GM19193 (cell line): Measurements from ENCODE around the gene MT1H.

Source experiments
- POLR2A ChIP-seq: IDR thresholded peaks from 4 replicates; pipeline ENCODE4 v1.6.1; 2011; ENCODE audit not compliant: insufficient read depth, insufficient read length; ENCODE audit errors: extremely low read depth

Gene MT1H

GRCh38 chr16:56669005-56669839 is at the start of gene MT1H:
TSS of gene MT1H (plus strand) at chr16:56669814. CDS start at chr16:56669885, 71 bp downstream.
- TF ChIP-seq POLR2A: no peak

DNA sequence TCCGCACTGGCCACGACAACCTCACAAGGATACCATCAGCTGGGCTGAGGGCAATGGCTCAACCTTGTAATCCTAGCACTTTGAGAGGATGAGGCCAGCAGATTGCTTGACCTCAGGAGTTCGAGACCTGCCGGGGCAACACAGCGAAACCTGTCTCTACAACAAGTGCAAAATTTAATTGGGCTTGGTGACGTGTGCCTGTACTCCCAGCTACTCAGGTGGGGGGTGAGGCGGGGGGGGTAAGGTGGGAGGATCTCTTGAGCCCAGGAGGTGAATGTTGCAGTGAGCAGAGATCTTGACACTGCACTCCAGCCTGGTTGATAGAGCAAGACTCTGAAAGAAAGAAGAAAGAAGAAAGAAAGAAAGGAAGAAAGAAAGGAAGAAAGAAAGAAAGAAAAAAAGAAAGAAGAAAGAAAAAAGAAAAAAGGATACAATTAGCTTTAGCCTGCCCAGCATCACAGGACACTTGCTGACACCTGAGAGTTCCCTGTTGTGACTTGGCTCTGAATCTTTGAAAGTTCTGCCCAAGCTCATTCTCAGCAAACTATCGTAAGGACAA is 49.2 kb upstream of the MT1H start:
- no peak for TF ChIP-seq POLR2A

DNA sequence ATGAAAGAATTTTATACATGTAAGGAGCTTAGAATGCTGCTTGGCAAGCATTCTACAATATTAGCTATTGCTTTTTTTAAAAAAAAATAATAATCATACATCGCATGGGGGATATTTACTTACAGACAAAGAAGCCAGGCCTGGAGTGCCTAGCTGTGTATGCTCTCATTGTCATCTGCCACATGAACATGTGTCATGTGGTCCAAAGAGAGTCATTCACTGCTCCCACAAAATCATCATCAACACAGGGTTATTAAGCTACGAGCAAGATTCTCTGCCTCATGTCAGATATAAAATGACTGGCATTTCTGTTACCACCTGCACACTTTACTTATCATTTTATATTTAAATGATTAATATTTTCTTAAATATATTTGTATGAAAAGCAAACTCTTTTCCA is 46.0 kb upstream of the MT1H start:
- TF ChIP-seq POLR2A: no peak

DNA sequence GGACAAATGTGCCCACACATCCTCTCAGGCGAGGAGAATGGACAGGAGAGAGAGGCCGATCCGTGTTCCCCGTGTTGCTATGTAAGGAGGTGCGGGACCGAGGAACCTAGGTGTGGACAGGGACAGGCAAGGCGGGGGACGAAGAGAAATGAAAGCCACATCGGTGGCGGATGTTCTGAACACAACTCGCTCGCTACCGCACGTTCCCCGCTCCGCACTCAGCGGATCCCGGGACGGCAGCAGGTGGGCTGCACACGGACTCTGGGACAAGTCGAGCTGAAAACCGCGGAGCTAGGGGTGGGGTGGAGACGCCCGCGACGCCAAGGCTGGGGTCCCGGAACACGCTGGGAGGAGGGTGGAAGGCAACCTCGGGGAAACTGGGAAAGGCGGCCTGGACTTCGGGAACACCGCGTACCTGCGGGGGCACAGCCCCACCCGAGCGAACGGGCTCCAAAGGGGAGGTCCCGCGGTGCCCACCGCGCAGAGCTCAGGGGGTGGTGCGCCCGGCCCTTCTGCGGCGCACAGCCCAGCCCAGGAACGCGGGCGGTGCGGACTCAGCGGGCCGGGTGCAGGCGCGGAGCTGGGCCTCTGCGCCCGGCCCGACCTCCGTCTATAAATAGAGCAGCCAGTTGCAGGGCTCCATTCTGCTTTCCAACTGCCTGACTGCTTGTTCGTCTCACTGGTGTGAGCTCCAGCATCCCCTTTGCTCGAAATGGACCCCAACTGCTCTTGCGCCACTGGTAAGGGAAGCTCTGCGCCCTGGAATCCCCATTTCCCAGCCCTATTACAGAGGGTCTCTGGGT is 44.3 kb upstream of the MT1H start, which contains the start of gene MT1E:
Gene MT1E (plus strand): TSS at position 642 of the 803 bp plus-strand sequence. CDS start 71 bp downstream, at position 713.
- peak; percentile 49 for TF ChIP-seq POLR2A

- TF ChIP-seq POLR2A: no peak
Observed at GRCh38 chr16:56625943-56626654, 43.5 kb upstream of the MT1H start.

DNA sequence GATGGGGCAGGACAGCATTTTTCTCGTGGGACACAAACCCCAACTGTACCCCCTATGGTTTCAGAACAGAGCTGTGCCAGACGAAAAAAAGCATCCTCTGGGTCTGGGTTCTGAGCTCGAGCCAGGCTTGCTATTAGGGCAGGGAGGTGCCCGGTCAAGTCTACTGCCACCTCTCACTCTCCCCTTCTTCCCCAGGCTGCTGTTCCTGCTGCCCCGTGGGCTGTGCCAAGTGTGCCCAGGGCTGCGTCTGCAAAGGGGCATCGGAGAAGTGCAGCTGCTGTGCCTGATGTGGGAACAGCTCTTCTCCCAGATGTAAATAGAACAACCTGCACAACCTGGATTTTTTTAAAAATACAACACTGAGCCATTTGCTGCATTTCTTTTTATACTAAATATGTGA is 42.9 kb upstream of the MT1H start:
- no peak for TF ChIP-seq POLR2A

DNA sequence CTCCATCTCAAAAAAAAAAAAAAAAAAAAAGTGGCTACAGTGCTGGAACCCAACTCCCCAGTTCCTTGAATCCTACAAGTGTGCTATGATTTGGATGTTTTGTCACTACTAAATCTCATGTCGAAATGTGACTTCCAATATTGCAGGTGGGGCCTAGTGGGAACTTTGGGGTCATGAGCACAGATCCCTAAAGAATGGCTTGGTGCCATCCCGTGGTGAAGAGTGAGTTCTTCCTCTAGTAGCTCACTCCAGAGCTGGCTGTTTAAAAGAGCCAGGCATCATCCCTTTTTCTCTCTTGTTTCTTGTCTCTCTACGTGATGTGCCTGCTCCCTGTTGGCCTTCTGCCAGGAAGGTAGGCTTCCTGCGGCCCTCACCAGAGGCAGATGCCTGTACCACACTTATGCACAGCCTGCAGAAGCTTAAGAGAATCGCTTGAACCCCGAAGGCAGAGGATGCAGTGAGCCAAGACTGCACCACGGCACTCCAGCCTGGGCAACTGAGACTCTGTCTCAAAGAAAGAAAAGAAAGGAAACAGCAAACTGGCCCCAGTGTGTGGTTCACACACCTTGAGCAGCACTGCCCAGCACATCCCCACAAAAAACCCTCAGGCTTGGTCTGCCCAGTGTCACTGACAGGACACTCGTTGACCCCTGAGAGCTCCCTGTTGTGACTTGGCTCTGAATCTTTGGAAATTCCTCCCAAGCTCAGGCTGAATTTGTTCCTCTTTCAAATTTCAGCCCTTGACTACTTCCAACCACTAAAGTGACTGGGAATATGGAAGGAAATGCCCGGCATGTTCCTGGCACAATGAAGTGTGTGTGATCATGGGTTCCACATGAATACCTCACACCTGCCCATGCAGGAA is 40.9 kb upstream of the MT1H start:
- no peak for TF ChIP-seq POLR2A

DNA sequence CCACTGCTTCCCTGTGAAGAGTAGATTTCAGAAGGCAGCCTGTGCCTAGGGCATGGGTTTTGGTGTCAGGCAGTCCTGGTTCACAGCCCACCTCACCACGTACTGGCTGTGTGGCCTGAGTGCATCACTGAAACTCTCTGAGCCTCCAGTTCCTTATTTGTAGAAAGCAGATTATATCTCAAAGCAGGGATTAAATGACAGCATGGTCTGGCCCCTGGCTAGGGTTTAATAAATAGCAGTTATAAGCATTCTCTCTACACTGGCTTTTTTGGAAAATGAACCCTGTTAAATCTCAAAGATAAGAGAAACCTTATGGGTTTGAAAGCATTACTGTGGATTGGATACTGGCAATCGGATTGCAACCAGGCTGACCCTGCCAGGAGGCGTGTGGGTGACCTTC is 40.1 kb upstream of the MT1H start:
- no peak for TF ChIP-seq POLR2A

- no peak for TF ChIP-seq POLR2A
Observed at GRCh38 chr16:56630134-56630533, 39.5 kb upstream of the MT1H start.

- TF ChIP-seq POLR2A: no peak
Observed at GRCh38 chr16:56631197-56631596, 38.4 kb upstream of the MT1H start.

DNA sequence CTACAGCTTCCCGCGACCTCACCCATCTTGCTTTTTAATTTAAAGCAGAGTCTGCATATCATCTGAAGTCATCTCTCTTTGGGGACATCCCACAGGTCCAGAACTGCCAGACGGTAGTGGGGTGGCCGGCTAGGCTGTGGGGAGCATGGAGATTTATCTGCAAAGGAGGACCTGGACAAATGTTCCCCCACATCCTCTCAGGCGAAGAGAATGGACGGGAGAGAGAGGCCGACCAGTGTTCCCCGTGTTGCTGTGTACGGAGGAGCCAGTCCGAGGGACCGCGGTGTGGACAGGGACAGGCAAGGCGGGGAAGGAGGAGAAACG is 37.8 kb upstream of the MT1H start:
- TF ChIP-seq POLR2A: no peak

DNA sequence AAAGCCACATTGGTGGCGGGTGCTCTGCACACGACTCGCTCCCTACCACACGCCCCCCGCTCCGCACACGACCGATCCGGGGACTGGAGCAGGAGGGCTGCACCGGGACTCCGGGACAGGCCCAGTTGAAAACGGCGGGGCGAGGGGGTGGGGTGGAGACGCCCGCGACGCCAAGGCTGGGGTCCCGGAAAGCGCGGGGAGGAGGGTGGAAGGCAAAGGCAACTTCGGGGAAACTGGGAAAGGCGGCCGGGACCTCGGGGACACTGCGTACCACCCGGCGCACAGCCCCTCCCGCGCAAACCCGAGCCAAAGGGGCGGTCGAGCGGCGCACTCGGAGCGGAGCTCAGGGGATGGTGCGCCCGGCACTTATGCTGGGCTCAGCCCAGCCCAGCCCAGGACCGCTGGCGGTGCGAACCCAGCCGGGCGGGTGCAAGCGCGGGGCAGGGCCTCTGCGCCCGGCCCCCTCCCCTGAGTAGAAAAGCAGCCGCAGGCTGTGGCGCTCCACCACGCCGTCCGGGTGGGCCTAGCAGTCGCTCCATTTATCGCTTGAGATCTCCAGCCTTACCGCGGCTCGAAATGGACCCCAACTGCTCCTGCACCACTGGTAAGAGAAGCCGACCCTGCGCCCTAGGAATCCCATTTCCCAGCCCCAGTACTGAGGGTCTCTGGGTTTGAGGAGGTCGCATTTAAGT is 37.3 kb upstream of the MT1H start, which contains the start of gene MT1M:
Gene MT1M (plus strand): TSS at position 504 of the 692 bp plus-strand sequence. CDS start 73 bp downstream, at position 577.
- no peak for TF ChIP-seq POLR2A

DNA sequence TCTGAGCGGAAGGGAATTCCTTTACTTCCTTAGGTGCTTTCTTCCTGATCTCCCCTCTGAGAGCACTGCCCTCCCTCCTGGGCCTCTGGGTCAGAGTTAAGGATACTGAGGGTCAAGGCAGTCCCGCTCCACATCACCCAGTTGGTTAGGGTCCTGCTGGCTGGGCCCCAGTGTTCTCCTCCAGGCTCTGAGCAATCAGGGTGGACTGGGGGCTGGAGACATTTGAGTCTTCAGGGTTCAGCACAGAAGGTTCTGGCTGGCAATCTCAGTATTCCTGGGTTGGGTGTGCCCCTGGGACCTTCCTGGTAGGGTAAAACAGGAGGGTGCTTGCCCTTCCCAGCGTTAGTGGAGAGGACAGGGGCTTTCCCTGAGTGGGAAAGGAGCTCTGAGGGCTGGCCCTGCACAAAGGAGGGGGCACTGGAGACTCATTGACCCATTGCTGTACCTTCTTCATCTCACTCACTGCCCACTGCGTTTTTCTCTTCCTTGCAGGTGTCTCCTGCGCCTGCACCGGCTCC is 36.7 kb upstream of the MT1H start:
- no peak for TF ChIP-seq POLR2A
